Measurements from ENCODE around the gene MRTFA.

DNA sequence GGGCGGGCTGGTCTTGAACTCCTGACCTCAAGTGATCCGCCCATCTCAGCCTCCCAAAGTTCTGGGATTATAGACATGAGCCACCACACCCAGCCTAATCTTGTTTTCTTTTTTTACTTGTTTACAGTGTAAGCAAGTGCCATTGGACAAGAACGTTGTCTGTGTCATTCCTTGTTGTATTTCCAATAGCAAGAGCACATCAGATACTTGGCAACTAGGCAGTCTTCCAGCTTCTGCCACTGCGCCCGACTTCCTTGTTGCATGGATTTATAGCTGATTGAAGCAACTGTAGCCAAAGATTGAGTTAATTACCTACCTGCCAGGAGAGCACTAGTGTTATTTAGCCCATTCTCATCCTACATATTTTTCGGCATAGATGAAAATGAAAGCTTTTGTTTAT is 269.2 kb downstream of the MRTFA start:
- TF ChIP-seq POLR2A (IDR thresholded peaks at IDR 0.05; ENCODE audit: low read depth, low read length), result no peak
- no peak for TF ChIP-seq TAF1 (IDR thresholded peaks at IDR 0.05; ENCODE audit: borderline replicate concordance, low read depth, low read length)
